ENCODE data around the gene THOC6. TPM values are rescaled to one million over a fixed set of nuclear protein-coding genes. Genes with fewer than 3 reads are reported as not detected.

The THOC6 gene
- total and polyA plus RNA-seq, 4 donors, result 10.8 to 14.8 (median 11.7) TPM

- H3K9me3 ChIP-seq (ENCODE audit: control insufficient read depth in 4 of 4, low read length in 3 of 4), result no peaks in the 10 kb centered on the region
- H3K27me3 ChIP-seq (ENCODE audit: control insufficient read depth in 4 of 4, insufficient read depth in 4 of 4, low read length in 3 of 4), result peaks cover 0 to 8% (median 5%) of the 10 kb centered on the region in 4 donors
- peaks cover 0 to 4% (median 0%) of the 10 kb centered on the region in 4 donors for H3K4me1 ChIP-seq (ENCODE audit: control insufficient read depth in 4 of 4, insufficient read depth in 4 of 4, low read length in 3 of 4)
- no peak for DNase-seq (ENCODE audit: low spot score)
- H3K36me3 ChIP-seq (ENCODE audit: control insufficient read depth in 4 of 4, insufficient read depth in 3 of 4, low read depth in 1 of 4, low read length in 3 of 4), result no peaks in the 10 kb centered on the region
- 22% methylated on average over 11 of the region's 11 CpGs for WGBS
- H3K27ac ChIP-seq (ENCODE audit: low read depth in 1 of 2, low read length in 2 of 2), result no peak overlapping the region
- no peak overlapping the region for H3K9ac ChIP-seq (ENCODE audit: low read depth in 1 of 2, low read length in 2 of 2)
- no peak overlapping the region for H3K4me3 ChIP-seq (ENCODE audit: low read depth in 1 of 3, low read length in 3 of 3)
- peak; percentile 76 for TF ChIP-seq ATF3 (IDR thresholded peaks at IDR 0.05)
- TF ChIP-seq YY1 (IDR thresholded peaks at IDR 0.05), result no peak
Measured at GRCh38 chr16:3038256-3038655, 14.4 kb downstream of the THOC6 start.

- no peak for DNase-seq (ENCODE audit: low spot score)
- TF ChIP-seq HNF4A (conservative IDR thresholded peaks at IDR 0.05) (no peak), HNF4G (IDR thresholded peaks at IDR 0.05) (no peak), SP1 (IDR thresholded peaks at IDR 0.05) (no peak), FOXA2 (IDR thresholded peaks at IDR 0.05) (no peak), REST (IDR thresholded peaks at IDR 0.05) (no peak), YY1 (IDR thresholded peaks at IDR 0.05) (no peak), RAD21 (IDR thresholded peaks at IDR 0.05) (no peak), CTCF (IDR thresholded peaks at IDR 0.05; ENCODE audit: low read depth, low read length, missing input control) (no peak)
- H3K27ac ChIP-seq (ENCODE audit: low read depth in 1 of 2, low read length in 2 of 2), result no peak overlapping the region
- peaks cover 0 to 8% (median 7%) of the 10 kb centered on the region in 4 donors for H3K27me3 ChIP-seq (ENCODE audit: control insufficient read depth in 4 of 4, insufficient read depth in 4 of 4, low read length in 3 of 4)
- H3K36me3 ChIP-seq (ENCODE audit: control insufficient read depth in 4 of 4, insufficient read depth in 3 of 4, low read depth in 1 of 4, low read length in 3 of 4), result no peaks in the 10 kb centered on the region
- peaks cover 0 to 4% (median 0%) of the 10 kb centered on the region in 4 donors for H3K4me1 ChIP-seq (ENCODE audit: control insufficient read depth in 4 of 4, insufficient read depth in 4 of 4, low read length in 3 of 4)
- H3K9ac ChIP-seq (ENCODE audit: low read depth in 1 of 2, low read length in 2 of 2), result no peak overlapping the region
- no peaks in the 10 kb centered on the region for H3K9me3 ChIP-seq (ENCODE audit: control insufficient read depth in 4 of 4, low read length in 3 of 4)
- H3K4me3 ChIP-seq (ENCODE audit: low read depth in 1 of 3, low read length in 3 of 3), result no peak overlapping the region
- 73% methylated on average over 5 of the region's 5 CpGs for WGBS
Measured at GRCh38 chr16:3038896-3039295, 15.1 kb downstream of the THOC6 start.

- H3K27me3 ChIP-seq (ENCODE audit: control insufficient read depth in 4 of 4, insufficient read depth in 4 of 4, low read length in 3 of 4), result peaks cover 0 to 8% (median 3%) of the 10 kb centered on the region in 4 donors
Measured at GRCh38 chr16:3042376-3042775, 18.5 kb downstream of the THOC6 start.

More at GRCh38 chr16:3042376-3042775, 18.5 kb downstream of the THOC6 start:
- H3K4me1 ChIP-seq (ENCODE audit: control insufficient read depth in 4 of 4, insufficient read depth in 4 of 4, low read length in 3 of 4), result peaks cover 0 to 14% (median 5%) of the 10 kb centered on the region in 4 donors
- DNase-seq (ENCODE audit: low spot score), result no peak
- 84% methylated on average over 3 of the region's 3 CpGs for WGBS
- no peak overlapping the region for H3K27ac ChIP-seq (ENCODE audit: low read depth in 1 of 2, low read length in 2 of 2)
- TF ChIP-seq FOXA1 (IDR thresholded peaks at IDR 0.05) (no peak), RXRA (IDR thresholded peaks at IDR 0.05) (no peak), CTCF (IDR thresholded peaks at IDR 0.05; ENCODE audit: low read depth, low read length, missing input control) (no peak)
- no peak overlapping the region for H3K9ac ChIP-seq (ENCODE audit: low read depth in 1 of 2, low read length in 2 of 2)
- no peak overlapping the region for H3K4me3 ChIP-seq (ENCODE audit: low read depth in 1 of 3, low read length in 3 of 3)
- H3K9me3 ChIP-seq (ENCODE audit: control insufficient read depth in 4 of 4, low read length in 3 of 4), result no peaks in the 10 kb centered on the region
- H3K36me3 ChIP-seq (ENCODE audit: control insufficient read depth in 4 of 4, insufficient read depth in 3 of 4, low read depth in 1 of 4, low read length in 3 of 4), result no peaks in the 10 kb centered on the region
